Activated naive CD8-positive, alpha-beta T cell treated with anti-CD3 and anti-CD28 coated beads, Interleukin-2, amount 50 U/mL, for 24 hours (primary cell): Measurements from ENCODE around the gene DCAF4L1.

Experiments
- ATAC-seq: fragments of 150-1000 bp; cut with Tn5 transposase; one replicate; pipeline ENCODE4 v1.10.0; 2021
- DNase-seq: peaks from one replicate; pipeline ENCODE4 v3.0.0; 2021
- H3K27ac Mint-ChIP-seq: one replicate; pipeline ENCODE4 v1.8.0; 2021; ENCODE audit warnings: mild to moderate bottlenecking, mixed read lengths
- H3K27me3 Mint-ChIP-seq: one replicate; pipeline ENCODE4 v1.8.0; 2021; ENCODE audit warnings: mixed read lengths
- H3K36me3 Mint-ChIP-seq: one replicate; pipeline ENCODE4 v1.8.0; 2021; ENCODE audit warnings: low read depth, mixed read lengths
- H3K4me1 Mint-ChIP-seq: one replicate; pipeline ENCODE4 v1.8.0; 2021; ENCODE audit warnings: mixed read lengths
- H3K4me3 Mint-ChIP-seq: one replicate; pipeline ENCODE4 v1.8.0; 2021; ENCODE audit warnings: mild to moderate bottlenecking, moderate library complexity, mixed read lengths
- H3K9me3 Mint-ChIP-seq: one replicate; pipeline ENCODE4 v1.8.0; 2021; ENCODE audit warnings: mixed read lengths

DCAF4L1 gene

DNA sequence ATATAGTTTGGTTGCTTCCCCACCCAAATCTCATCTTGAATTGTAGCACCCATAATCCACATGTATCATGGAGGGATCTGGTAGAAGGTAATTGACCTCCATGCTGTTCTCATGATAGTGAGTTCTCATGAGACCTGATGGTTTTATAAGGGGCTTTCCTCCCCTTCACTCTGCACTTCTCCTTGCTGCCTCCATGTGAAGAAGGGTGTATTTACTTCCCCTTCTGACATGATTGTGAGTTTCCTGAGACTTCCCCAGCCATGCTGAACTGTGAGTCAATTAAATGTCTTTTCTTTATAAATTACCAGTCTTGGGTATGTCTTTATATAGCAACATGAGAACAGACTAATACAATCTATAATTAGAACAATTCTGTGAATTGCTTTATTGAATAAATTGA lies 11.9 kb upstream of the DCAF4L1 start:
- ATAC-seq, result no peak
- H3K27ac Mint-ChIP-seq, result no peak overlapping the region

DNA sequence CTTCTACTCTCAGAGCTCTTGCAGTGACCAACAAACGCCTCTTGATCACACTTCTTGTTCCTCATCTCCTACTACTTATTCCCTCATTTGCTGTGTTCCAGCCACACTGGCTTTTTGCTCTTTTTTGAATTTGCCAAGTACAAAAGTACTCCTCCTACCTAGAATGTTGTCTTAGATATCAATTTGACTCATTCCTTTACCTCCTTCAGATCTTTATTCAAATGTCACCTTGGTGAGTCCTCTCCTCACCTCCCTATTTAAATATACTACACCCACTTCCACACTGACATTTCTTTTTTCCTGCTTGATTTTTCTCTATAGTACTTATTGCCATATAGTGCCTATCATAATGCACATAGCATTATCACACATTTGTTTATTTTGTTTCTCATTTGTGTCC lies 6.2 kb upstream of the DCAF4L1 start:
- peaks cover 5% of the 10 kb centered on the region for H3K9me3 Mint-ChIP-seq
- ATAC-seq, result peak; percentile 79
- H3K27me3 Mint-ChIP-seq, result peaks cover 4% of the 10 kb centered on the region
- H3K36me3 Mint-ChIP-seq, result no peaks in the 10 kb centered on the region
- H3K4me1 Mint-ChIP-seq, result peaks cover 6% of the 10 kb centered on the region
- no peak for DNase-seq
- H3K27ac Mint-ChIP-seq, result no peak overlapping the region
- H3K4me3 Mint-ChIP-seq, result no peak overlapping the region

More for the DNA sequence above, 11.9 kb upstream of the DCAF4L1 start:
- Mint-ChIP-seq H3K4me1 (no peaks in the 10 kb centered on the region), H3K9me3 (peaks cover 10% of the 10 kb centered on the region), H3K36me3 (peaks cover 2% of the 10 kb centered on the region), H3K4me3 (no peak overlapping the region), H3K27me3 (peaks cover 4% of the 10 kb centered on the region)
- DNase-seq, result no peak

DNA sequence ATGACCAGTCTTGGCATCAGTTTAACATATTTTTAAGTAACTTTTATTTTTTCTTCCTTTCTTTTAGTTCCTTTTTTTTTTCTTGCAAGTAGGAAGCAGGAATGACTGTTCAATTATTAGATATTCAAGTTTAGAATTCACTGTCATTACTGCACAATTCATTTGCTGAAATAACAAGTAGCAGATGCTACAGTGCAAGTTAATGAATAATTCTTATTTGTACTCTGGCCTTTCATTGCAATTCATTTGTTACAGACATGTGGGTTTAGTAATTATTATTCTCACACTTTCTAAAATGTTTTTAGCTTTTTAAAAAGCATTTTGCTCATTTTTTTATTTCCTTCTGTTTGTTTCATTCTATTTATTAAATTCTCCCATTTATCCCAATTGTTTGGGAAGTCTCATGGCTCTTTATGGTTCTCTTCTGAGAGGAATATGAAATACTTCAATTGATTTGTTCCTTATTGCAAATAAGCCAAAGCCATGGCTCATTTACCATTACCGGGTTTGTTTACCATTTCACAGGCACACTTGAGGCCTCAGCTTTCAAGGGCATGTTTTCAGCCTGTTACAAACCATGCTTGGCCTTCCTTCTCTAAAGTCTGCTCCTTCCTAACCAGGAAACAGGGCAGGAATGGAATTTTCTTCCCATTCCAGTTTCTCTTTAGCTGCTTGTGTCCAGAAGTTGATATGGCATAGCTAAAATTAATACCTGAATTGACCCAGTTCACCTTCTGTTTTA lies 4.6 kb upstream of the DCAF4L1 start:
- Mint-ChIP-seq H3K4me3 (no peak overlapping the region), H3K36me3 (peaks cover 2% of the 10 kb centered on the region), H3K27me3 (peaks cover 4% of the 10 kb centered on the region), H3K9me3 (peaks cover 3% of the 10 kb centered on the region), H3K4me1 (peaks cover 6% of the 10 kb centered on the region), H3K27ac (no peak overlapping the region)
- ATAC-seq (no peak), DNase-seq (no peak)

DNA sequence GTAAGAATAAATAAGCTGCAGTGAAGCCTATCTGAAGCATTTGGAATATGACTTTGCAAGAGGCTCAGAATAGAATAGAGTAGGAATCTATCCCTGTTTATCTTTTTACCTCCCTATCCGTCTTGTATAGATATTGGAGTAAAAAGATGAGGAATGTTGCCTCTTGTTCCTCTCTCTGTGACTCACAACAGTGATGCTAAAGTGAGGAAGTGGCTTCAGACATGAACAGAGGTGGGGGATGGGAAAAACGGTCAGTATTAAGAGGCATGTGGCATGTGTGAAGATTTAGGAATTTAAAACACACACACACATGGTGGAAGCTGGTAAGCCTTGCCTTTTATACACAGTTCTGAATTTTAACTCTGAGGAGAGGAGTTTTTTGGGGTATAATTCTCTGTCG lies 3.8 kb upstream of the DCAF4L1 start:
- DNase-seq, result no peak
- Mint-ChIP-seq H3K4me3 (no peak overlapping the region), H3K27ac (no peak overlapping the region), H3K36me3 (peaks cover 2% of the 10 kb centered on the region), H3K9me3 (no peaks in the 10 kb centered on the region), H3K4me1 (peaks cover 6% of the 10 kb centered on the region), H3K27me3 (peaks cover 3% of the 10 kb centered on the region)
- ATAC-seq, result no peak

DNA sequence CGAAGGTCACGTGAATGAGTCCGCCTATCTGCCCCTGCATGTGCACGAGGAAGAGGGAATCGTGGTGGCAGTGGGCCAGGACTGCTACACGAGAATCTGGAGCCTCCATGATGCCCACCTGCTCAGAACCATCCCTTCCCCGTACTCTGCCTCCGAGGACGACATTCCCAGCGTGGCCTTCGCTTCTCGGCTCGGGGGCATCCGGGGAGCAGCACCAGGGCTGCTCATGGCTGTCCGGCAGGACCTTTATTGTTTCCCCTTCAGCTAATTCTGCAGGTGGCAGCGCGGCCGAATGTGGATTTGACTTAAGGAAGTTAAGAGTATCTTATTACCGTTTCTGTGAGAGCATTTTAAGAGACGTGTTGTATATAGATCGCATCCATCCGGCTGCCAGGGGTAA lies 1.2 kb downstream of the DCAF4L1 start:
- Mint-ChIP-seq H3K4me3 (no peak overlapping the region), H3K9me3 (no peaks in the 10 kb centered on the region), H3K36me3 (peaks cover 4% of the 10 kb centered on the region), H3K4me1 (no peaks in the 10 kb centered on the region), H3K27me3 (no peaks in the 10 kb centered on the region), H3K27ac (no peak overlapping the region)
- DNase-seq (no peak), ATAC-seq (no peak)

DNA sequence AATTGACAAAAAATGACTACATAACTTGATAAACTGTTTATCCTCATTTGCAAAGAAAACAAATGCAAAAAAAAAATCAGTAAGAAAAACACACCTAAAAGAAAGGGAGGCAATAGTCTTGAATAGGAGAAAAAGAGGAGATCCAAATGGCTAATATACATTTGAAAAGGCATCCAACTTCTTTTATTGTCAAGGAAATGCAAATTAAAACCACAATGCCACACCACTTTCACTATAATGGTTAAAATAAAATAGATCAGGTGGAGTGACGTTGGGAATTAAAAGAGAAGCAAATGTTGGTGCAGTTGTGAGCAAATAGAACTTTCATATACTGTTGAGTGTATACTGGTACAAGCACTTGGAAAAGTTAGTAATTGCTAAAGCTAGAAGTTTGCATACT lies 3.6 kb downstream of the DCAF4L1 start:
- Mint-ChIP-seq H3K4me3 (no peak overlapping the region), H3K27me3 (no peaks in the 10 kb centered on the region), H3K36me3 (peaks cover 4% of the 10 kb centered on the region), H3K27ac (no peak overlapping the region), H3K9me3 (no peaks in the 10 kb centered on the region), H3K4me1 (peaks cover 9% of the 10 kb centered on the region)
- DNase-seq, result no peak
- ATAC-seq, result no peak

DNA sequence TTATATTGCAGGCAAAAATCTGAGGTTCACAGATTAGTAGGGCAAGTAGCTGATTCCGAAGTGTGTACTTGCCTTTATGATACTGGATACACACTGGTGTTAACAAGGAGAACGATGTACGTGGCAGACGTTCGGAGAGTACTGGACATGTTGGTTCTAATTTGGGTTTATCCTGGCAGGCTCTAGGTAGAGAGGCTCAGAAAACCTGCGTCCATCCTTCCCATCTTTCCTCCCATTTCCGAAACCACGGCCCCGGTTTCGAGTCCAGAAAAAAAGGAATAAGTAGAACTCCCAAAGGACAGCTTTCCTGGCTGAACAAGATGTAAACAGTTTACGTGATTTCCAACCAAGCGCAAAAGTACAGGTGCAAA lies 8.4 kb downstream of the DCAF4L1 start:
- Mint-ChIP-seq H3K27ac (peak overlapping the region; percentile 88), H3K4me1 (peaks cover 37% of the 10 kb centered on the region), H3K36me3 (peaks cover 14% of the 10 kb centered on the region), H3K27me3 (no peaks in the 10 kb centered on the region), H3K9me3 (no peaks in the 10 kb centered on the region), H3K4me3 (peak overlapping the region; percentile 89)
- no peak for DNase-seq
- peak; percentile 3 for ATAC-seq

DNA sequence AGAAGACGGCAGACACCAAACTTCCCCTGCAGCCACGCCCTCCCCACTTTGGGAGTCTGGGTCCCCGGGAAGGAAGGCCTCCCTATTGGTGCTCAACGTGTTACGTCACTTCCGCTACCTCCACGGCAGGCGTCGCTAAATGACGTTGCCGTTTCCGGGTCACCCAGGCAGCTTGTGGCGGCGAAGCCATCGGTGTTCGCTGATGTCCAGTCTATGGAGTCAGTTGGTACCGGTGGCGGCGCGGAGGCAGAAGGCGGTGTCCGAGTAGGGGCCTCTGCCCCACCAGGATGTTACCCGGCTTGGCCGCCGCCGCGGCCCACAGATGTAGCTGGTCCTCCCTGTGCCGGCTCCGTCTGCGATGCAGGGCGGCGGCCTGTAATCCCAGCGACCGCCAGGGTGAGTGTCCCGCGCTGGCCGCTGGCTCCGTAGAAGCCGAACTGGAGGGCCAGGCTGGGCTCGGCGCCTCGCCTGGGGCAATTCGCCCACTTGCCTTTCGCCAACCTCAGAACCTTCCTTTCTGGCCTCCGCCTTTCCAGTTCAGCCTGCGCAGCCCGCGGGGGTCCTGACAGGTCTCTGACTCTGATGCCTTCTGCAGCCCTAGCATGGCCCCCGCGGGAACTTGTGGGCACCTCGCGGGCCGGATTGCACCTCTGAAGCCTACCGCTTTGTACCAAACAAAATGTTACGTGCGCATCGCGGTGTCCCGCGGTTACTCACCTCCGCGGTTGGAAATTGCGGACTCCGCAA lies 9.0 kb downstream of the DCAF4L1 start, which contains the start of gene SLC30A9:
TSS of gene SLC30A9 (plus strand) at position 166 of the 747 bp plus-strand sequence. CDS start at position 288, 122 bp downstream.
- Mint-ChIP-seq H3K27ac (peak within 1 kb of the TSS; percentile 88), H3K27me3 (no peaks in the 10 kb centered on the region), H3K9me3 (no peaks in the 10 kb centered on the region), H3K4me3 (peak within 1 kb of the TSS; percentile 89), H3K36me3 (peaks cover 14% of the 10 kb centered on the region), H3K4me1 (peaks cover 37% of the 10 kb centered on the region)
- DNase-seq (peak; percentile 91), ATAC-seq (peak; percentile 99)

DNA sequence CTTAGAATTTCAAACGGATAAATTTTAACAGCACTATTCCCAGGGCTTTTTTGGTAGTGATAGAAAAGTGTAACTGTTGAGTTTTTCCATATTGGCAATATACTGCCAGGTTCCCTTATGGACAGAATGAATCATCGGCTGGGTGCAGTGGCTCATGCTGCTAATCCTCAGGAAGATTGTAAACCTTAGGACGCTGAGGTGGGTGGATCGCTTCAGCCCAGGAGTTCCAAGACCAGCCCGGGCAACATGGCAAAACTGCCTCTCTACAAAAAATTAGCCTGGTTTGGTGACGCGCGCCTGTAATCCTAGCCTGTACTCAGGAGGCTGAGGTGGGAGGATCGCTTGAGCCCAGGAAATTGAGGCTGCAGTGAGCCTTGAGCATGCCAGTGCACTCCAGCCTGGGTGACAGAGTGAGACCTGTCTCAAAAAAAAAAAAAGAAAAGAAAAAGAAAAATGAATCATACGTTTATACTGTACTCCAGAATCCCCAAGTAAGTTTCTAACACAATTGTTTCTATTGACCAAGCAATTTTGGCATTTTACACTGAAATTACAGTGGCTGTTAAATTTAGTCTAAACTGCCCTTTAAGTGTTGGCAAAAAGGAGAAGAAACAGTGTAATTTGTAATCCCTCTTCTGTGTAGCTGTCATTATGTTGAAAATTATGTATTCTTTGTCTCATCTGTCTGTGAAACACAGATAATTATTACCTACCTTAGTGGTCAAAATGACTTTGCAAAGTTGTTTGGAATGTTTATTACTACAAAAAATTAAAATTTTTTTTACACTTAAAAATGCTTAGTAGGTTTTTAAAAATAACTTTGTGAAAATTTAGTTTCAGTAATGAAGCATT lies 10.6 kb downstream of the DCAF4L1 start:
- Mint-ChIP-seq H3K27ac (peak overlapping the region; percentile 21), H3K9me3 (no peaks in the 10 kb centered on the region), H3K36me3 (peaks cover 17% of the 10 kb centered on the region), H3K4me3 (peak overlapping the region; percentile 89), H3K27me3 (no peaks in the 10 kb centered on the region), H3K4me1 (peaks cover 37% of the 10 kb centered on the region)
- DNase-seq (no peak), ATAC-seq (no peak)

DNA sequence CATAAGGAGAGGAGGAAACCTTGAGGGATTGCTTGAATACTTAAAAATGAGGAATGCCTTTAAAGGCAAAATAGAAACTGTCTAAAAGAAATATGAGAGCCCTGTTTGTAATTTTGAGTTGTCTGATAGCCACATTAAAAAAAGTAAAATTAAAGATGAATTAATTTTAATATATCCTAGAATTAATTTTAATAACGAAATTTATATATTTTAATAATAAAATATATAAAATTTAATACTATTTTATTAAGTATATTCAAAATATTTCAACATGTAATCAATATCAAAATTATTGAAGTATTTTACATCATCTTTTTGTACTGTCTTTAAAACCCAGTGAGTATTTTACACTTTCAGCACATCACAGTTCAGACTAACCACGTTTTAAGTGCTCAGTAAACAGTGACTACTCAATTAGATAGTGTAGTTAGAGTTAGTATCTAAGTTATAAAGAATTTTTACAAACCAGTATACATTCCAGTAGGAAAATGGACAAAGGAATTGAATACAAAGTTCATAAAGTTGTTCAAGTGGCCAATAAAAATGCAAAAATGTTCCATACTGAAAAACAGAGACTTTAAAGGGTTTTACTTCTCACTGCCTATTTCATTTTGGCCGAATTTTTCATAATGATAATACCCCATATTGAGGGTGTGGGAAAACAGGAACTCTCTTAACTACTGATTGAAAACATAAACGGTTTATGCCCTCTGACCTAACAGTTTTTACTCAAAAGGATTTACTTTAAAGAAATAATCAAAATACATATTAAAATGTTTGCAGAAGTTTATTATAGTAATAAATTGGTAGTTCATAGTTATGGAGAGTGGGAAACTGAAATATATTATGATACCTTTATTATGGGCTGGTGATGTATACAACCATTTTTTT lies 11.7 kb downstream of the DCAF4L1 start:
- Mint-ChIP-seq H3K4me1 (peaks cover 40% of the 10 kb centered on the region), H3K36me3 (peaks cover 18% of the 10 kb centered on the region), H3K27me3 (no peaks in the 10 kb centered on the region), H3K9me3 (no peaks in the 10 kb centered on the region), H3K4me3 (no peak overlapping the region), H3K27ac (no peak overlapping the region)
- ATAC-seq (no peak), DNase-seq (no peak)

DNA sequence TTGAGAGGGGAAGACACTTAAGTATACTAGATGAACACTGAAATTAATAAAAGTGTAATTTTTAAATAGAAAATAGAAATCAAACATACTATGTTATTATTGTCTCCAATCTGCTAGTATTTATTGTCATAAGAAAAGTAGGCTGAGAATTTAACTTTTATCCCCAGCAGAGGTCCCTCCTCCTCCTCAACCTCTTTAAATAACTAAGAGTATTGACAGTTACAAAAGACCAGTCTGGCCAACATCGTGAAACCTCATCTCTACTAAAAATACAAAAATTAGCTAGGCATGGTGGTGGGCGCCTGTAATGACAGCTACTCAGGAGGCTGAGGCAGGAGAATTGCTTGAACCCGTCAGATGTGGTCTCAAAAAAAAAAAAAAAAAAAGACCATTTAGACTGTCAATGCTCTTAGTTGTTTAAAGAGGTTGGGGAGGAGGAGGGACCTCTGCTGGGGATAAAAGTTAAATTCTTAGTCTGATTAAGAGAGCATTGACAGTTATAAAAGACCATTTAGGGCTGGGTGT lies 13.0 kb downstream of the DCAF4L1 start:
- H3K27me3 Mint-ChIP-seq, result no peaks in the 10 kb centered on the region
- no peaks in the 10 kb centered on the region for H3K9me3 Mint-ChIP-seq
- ATAC-seq, result no peak
- H3K36me3 Mint-ChIP-seq, result peaks cover 18% of the 10 kb centered on the region
- no peak for DNase-seq
- peaks cover 35% of the 10 kb centered on the region for H3K4me1 Mint-ChIP-seq
- no peak overlapping the region for H3K4me3 Mint-ChIP-seq
- no peak overlapping the region for H3K27ac Mint-ChIP-seq

DNA sequence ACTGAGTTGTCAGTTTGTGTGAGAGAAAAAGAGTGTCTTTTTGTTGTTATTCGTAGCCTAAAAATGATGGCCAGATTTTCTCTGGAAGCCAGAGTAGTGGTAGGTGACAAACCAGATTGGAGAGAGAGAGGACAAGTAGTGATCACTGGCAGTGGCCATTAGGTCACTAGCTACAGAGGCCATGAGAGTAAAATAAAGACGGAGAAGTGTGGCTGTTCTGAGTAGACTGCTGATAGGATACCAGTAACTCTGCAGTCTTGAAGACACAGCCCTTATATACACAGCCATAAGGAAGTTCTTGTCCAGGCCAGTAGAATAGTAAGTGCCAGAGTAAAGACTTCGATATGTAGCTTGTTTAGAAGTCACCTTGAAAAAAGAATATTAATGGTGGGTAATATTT lies 16.5 kb downstream of the DCAF4L1 start:
- no peak overlapping the region for H3K27ac Mint-ChIP-seq
- H3K4me3 Mint-ChIP-seq, result no peak overlapping the region
- H3K4me1 Mint-ChIP-seq, result peaks cover 11% of the 10 kb centered on the region
- no peaks in the 10 kb centered on the region for H3K9me3 Mint-ChIP-seq
- no peak for DNase-seq
- H3K27me3 Mint-ChIP-seq, result no peaks in the 10 kb centered on the region
- peaks cover 20% of the 10 kb centered on the region for H3K36me3 Mint-ChIP-seq
- ATAC-seq, result no peak

GRCh38 chr4:41999321-41999720 lies 17.8 kb downstream of the DCAF4L1 start:
- ATAC-seq, result no peak
- H3K27me3 Mint-ChIP-seq, result no peaks in the 10 kb centered on the region
- DNase-seq, result no peak
- no peak overlapping the region for H3K4me3 Mint-ChIP-seq
- peaks cover 32% of the 10 kb centered on the region for H3K36me3 Mint-ChIP-seq
- no peak overlapping the region for H3K27ac Mint-ChIP-seq
- H3K4me1 Mint-ChIP-seq, result peaks cover 19% of the 10 kb centered on the region
- no peaks in the 10 kb centered on the region for H3K9me3 Mint-ChIP-seq
